Activated CD8-positive, alpha-beta T cell treated with anti-CD3 and anti-CD28 coated beads for 36 hours (primary cell): ENCODE measurements around the gene ZBTB21. TPM values are rescaled to one million over a fixed set of nuclear protein-coding genes. Genes with fewer than 3 reads are reported as not detected.

Source experiments
- ATAC-seq: fragments of 200-7000 bp; cut with Tn5 transposase; one replicate; pipeline ENCODE4 v1.10.0; 2021; ENCODE audit warnings: mild to moderate bottlenecking, moderate library complexity
- CTCF ChIA-PET: fragments of 350-600 bp; sonication (Branson Sonifier 250); formaldehyde crosslinking; loops from one replicate; lab custom pipeline; 2021; ENCODE audit warnings: antibody characterized with exemption; lab: Charles Lee
- POLR2A ChIA-PET: fragments of 350-600 bp; sonication (Branson Sonifier 250); formaldehyde crosslinking; loops from one replicate; lab custom pipeline; 2021; ENCODE audit warnings: antibody characterized with exemption; lab: Charles Lee
- DNase-seq: peaks from one replicate; pipeline ENCODE4 v3.0.0-alpha.2; 2020
- H3K27ac Mint-ChIP-seq: one replicate; pipeline ENCODE4 v1.8.0; 2021; ENCODE audit warnings: mild to moderate bottlenecking, mixed read lengths
- H3K27me3 Mint-ChIP-seq: one replicate; pipeline ENCODE4 v1.8.0; 2021; ENCODE audit warnings: mixed read lengths
- H3K36me3 Mint-ChIP-seq: one replicate; pipeline ENCODE4 v1.8.0; 2021; ENCODE audit warnings: low read depth, mixed read lengths
- H3K4me1 Mint-ChIP-seq: one replicate; pipeline ENCODE4 v1.8.0; 2021; ENCODE audit warnings: low read depth, mixed read lengths
- H3K4me3 Mint-ChIP-seq: one replicate; pipeline ENCODE4 v1.8.0; 2021; ENCODE audit warnings: mild to moderate bottlenecking, moderate library complexity, mixed read lengths
- H3K9me3 Mint-ChIP-seq: one replicate; pipeline ENCODE4 v1.8.0; 2021; ENCODE audit warnings: mixed read lengths
- intact Hi-C: fragments of 100-400 bp; cut with micrococcal nuclease; formaldehyde crosslinking; loops from one replicate; pipeline ENCODE4 v1.10.0; 2022
- total RNA-seq, 2 experiments: library from RNA; stranded (reverse); gene quantifications; one replicate each; pipeline ENCODE4 v1.2.3, GENCODE V29; 2021
- TF ChIP-seq, protein P1 (sequence below): fragments of 200-600 bp; IDR thresholded peaks from one replicate; pipeline ENCODE4 v1.8.0; 2022; ENCODE audit warnings: antibody characterized with exemption, mild to moderate bottlenecking

The ZBTB21 gene
- total RNA-seq, 2 experiments from 2014 or later = 29.6 to 29.7 TPM

DNA sequence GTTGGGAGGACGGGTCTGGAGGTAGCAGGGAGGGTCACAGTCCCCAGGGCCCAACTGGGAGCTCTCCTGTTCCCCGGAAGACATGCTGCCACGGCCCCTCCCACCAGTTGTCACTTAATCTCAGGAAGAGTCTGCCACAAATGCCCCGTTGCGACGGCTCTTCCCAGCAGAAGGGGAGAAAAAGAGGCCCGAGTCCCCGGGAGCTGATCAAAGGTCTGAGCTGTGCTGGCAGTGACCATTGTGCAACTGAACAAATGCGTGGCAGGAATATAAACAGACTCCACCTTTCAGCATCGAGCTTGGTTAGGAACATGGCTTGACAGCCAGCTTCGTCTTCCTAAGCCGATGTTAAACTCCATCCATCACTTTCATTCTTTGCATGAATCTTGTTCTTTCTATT, 27.8 kb upstream of the ZBTB21 start:
- ChIA-PET CTCF (interaction anchor here (1.1 kb wide), 1 partner anchor 70 kb away, joined by 3 read pairs; no protein-coding TSS in a partner anchor), POLR2A (no interaction called here)
- H3K27me3 Mint-ChIP-seq = no peaks in the 10 kb centered on the region
- TF ChIP-seq, protein P1, sequence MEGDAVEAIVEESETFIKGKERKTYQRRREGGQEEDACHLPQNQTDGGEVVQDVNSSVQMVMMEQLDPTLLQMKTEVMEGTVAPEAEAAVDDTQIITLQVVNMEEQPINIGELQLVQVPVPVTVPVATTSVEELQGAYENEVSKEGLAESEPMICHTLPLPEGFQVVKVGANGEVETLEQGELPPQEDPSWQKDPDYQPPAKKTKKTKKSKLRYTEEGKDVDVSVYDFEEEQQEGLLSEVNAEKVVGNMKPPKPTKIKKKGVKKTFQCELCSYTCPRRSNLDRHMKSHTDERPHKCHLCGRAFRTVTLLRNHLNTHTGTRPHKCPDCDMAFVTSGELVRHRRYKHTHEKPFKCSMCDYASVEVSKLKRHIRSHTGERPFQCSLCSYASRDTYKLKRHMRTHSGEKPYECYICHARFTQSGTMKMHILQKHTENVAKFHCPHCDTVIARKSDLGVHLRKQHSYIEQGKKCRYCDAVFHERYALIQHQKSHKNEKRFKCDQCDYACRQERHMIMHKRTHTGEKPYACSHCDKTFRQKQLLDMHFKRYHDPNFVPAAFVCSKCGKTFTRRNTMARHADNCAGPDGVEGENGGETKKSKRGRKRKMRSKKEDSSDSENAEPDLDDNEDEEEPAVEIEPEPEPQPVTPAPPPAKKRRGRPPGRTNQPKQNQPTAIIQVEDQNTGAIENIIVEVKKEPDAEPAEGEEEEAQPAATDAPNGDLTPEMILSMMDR = no peak
- no peak overlapping the region for H3K4me3 Mint-ChIP-seq
- no peak for DNase-seq
- no peaks in the 10 kb centered on the region for H3K9me3 Mint-ChIP-seq
- H3K4me1 Mint-ChIP-seq = no peaks in the 10 kb centered on the region
- intact Hi-C loops = no loop called here
- no peak overlapping the region for H3K27ac Mint-ChIP-seq
- ATAC-seq = no peak
- H3K36me3 Mint-ChIP-seq = no peaks in the 10 kb centered on the region

DNA sequence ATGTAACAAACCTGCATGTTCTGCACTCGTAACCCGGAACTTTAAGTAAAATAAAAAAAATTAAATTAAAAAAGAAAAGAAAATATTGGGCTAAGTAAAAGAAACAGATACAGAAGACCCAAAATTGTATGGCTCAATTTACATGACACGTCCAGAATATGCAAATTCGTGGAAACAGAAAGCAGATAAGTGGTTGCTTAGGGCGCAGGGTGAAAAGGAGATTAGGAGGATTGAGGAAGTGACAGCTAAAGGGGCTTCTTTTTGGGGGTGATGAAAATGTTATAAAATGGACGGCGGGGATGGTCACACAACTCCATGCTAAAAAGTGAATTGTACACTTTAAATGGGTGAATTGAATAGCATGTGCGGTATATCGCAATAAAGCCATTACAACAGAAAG, 27.4 kb upstream of the ZBTB21 start:
- CTCF ChIA-PET = interaction anchor here (1.1 kb wide), 1 partner anchor 71 kb away, joined by 3 read pairs; no protein-coding TSS in a partner anchor
- POLR2A ChIA-PET = no interaction called here
- Mint-ChIP-seq H3K9me3 (no peaks in the 10 kb centered on the region), H3K36me3 (no peaks in the 10 kb centered on the region), H3K4me1 (no peaks in the 10 kb centered on the region), H3K27me3 (no peaks in the 10 kb centered on the region), H3K27ac (no peak overlapping the region), H3K4me3 (no peak overlapping the region)
- TF ChIP-seq, protein P1 = no peak
- DNase-seq (no peak), ATAC-seq (no peak)
- intact Hi-C loops = no loop called here

DNA sequence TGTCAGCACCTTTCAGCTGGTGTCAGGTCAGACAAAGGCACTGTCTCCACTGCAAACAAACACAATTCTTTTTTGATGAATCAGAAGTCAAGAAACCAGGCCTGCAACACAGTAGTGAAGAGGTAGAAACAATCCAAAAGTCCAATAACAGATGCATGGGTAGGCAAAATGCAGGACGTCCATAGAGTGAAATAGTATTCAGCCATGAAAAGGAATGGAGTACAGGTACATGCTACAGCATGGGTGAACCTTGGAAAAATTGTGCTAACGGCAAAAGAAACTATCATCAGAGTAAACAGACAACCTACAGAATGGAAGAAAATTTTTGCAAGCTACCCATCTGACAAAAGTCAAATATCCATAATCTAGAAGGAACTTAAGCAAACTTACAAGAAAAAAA, 26.2 kb upstream of the ZBTB21 start:
- Mint-ChIP-seq H3K4me1 (no peaks in the 10 kb centered on the region), H3K27me3 (no peaks in the 10 kb centered on the region), H3K36me3 (no peaks in the 10 kb centered on the region), H3K4me3 (no peak overlapping the region), H3K9me3 (no peaks in the 10 kb centered on the region), H3K27ac (no peak overlapping the region)
- ATAC-seq = no peak
- ChIA-PET POLR2A (interaction anchor here (0.7 kb wide), 1 partner anchor 84 kb away, joined by 4 read pairs; no protein-coding TSS in a partner anchor), CTCF (interaction anchor here (1.2 kb wide), 1 partner anchor 220 kb away, joined by 3 read pairs; no protein-coding TSS in a partner anchor)
- TF ChIP-seq, protein P1 = no peak
- intact Hi-C loops = no loop called here
- no peak for DNase-seq

DNA sequence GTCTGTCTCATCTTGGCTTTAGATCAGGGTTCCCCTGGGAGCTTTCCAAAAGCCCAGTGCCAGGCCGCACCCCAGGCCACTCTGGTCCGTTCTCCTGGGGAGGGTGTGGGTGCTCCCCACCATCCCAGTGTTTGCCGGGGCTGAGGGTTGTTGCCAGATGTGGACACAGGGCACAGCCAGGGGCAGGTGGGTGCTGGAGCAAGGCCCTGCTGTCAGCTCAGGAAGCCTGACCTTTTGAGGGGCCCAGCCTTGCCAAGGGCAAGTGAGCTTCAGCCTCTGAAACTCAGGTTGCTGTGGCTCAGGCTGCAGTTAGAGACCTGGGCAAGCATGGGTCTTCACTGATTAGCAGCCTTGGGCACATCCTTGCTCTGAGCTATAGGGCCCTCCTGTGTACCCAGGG, 22.8 kb upstream of the ZBTB21 start:
- TF ChIP-seq, protein P1 = no peak
- H3K4me1 Mint-ChIP-seq = no peaks in the 10 kb centered on the region
- no peak for ATAC-seq
- DNase-seq = no peak
- no peak overlapping the region for H3K27ac Mint-ChIP-seq
- no peaks in the 10 kb centered on the region for H3K9me3 Mint-ChIP-seq
- H3K27me3 Mint-ChIP-seq = no peaks in the 10 kb centered on the region
- ChIA-PET POLR2A (interaction anchor here (1.2 to 1.3 kb wide), 2 partner anchors 13 to 16 kb away, joined by 3 to 4 read pairs; no protein-coding TSS in a partner anchor), CTCF (interaction anchor here (1.2 kb wide), 1 partner anchor 84 kb away, joined by 4 read pairs; no protein-coding TSS in a partner anchor)
- no peaks in the 10 kb centered on the region for H3K36me3 Mint-ChIP-seq
- H3K4me3 Mint-ChIP-seq = no peak overlapping the region
- intact Hi-C loops = no loop called here

DNA sequence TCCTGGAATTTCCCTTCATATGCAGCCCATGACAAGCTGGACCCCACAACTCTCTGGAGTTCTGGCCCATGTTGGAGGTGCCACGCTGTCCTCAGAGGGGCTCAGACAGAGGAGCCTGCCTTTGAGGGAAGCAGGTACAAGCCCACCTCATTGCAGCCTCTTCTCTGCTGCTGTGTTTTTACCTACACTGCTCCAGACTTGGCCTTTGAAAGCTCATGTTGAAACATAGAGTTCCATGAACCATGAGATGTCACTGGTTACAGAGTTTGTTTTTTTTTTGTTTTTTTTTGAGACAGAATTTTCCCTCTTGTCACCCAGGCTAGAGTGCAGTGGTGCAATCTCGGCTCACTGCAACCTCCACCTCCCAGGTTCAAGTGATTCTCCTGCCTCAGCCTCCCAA, 22.1 kb upstream of the ZBTB21 start:
- no peaks in the 10 kb centered on the region for H3K36me3 Mint-ChIP-seq
- no peak overlapping the region for H3K4me3 Mint-ChIP-seq
- no peak for ATAC-seq
- H3K4me1 Mint-ChIP-seq = no peaks in the 10 kb centered on the region
- ChIA-PET POLR2A (interaction anchor here (1.2 kb wide), 1 partner anchor 14 kb away, joined by 3 read pairs; no protein-coding TSS in a partner anchor), CTCF (no interaction called here)
- H3K27me3 Mint-ChIP-seq = no peaks in the 10 kb centered on the region
- no peak overlapping the region for H3K27ac Mint-ChIP-seq
- no peak for DNase-seq
- H3K9me3 Mint-ChIP-seq = no peaks in the 10 kb centered on the region
- intact Hi-C loops = no loop called here
- TF ChIP-seq, protein P1 = no peak
